Activated T-cell treated with anti-CD3 and anti-CD28 coated beads for 48 hours (primary cell): ENCODE results near the gene SH3BP4.
"Not testable (repeated sequence)": the region's sequence is repeated elsewhere in the genome, so short reads cannot be mapped to it uniquely, and the experiment has no call there.

Experiments
- DNase-seq: peaks from one replicate; pipeline ENCODE4 v3.0.0-alpha.2; 2020; ENCODE audit warnings: low read depth

The SH3BP4 gene

DNA sequence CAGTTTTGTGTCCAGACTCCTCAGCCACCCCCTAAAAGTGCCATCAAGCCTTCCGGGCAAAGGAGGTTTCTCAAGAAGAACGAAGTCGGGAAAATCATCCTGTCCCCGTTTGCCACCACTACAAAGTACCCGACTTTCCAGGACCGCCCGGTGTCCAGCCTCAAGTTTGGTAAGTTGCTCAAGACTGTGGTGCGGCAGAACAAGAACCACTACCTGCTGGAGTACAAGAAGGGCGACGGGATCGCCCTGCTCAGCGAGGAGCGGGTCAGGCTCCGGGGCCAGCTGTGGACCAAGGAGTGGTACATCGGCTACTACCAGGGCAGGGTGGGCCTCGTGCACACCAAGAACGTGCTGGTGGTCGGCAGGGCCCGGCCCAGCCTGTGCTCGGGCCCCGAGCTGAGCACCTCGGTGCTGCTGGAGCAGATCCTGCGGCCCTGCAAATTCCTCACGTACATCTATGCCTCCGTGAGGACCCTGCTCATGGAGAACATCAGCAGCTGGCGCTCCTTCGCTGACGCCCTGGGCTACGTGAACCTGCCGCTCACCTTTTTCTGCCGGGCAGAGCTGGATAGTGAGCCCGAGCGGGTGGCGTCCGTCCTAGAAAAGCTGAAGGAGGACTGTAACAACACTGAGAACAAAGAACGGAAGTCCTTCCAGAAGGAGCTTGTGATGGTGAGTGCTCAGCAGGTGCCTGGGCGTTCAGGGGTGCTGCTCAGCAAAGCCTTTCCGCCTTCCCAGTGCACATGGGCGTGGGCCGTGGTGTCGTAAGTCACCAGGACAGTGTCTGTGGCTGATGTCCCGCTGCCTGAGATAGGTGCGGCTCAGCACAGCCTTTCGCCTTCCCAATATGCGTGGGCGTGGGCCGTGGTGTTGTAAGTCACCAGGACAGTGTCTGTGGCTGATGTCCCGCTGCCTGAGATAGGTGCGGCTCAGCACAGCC is 91.0 kb downstream of the SH3BP4 start:
- DNase-seq = no peak

DNA sequence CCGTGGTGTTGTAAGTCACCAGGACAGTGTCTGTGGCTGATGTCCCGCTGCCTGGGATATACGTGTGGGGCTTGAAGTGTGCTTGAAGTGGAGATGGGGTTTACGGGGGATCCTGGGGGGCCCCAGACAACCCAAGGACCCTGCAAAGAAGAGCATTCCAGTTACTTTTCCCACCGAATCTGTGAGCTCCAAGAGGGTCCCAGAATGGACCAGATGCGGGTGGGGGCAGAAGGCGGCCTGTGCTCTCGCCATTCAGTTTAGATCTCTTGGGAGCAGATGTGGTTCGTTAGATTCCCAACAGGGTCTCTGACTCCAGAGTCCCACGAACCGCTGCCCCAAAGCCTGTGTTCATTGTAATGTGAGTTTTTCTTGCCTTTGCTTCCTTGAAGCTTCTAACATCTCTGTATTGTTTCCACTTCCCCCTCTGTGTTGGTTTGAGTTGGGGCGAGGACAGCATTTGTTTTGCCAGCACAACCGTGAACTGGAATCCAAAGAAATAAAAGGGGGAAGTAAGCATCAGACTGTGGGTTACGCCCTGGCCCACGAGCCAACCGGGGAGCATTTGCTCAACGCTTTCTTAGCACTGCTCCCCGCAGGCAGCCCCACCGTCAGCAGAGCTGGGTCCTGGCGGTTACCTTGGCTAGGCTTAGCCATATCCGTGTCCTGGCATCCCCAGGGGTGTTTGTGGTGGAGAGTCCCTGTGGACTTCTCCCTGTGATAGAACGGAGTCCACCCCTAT is 92.1 kb downstream of the SH3BP4 start:
- no peak for DNase-seq

DNA sequence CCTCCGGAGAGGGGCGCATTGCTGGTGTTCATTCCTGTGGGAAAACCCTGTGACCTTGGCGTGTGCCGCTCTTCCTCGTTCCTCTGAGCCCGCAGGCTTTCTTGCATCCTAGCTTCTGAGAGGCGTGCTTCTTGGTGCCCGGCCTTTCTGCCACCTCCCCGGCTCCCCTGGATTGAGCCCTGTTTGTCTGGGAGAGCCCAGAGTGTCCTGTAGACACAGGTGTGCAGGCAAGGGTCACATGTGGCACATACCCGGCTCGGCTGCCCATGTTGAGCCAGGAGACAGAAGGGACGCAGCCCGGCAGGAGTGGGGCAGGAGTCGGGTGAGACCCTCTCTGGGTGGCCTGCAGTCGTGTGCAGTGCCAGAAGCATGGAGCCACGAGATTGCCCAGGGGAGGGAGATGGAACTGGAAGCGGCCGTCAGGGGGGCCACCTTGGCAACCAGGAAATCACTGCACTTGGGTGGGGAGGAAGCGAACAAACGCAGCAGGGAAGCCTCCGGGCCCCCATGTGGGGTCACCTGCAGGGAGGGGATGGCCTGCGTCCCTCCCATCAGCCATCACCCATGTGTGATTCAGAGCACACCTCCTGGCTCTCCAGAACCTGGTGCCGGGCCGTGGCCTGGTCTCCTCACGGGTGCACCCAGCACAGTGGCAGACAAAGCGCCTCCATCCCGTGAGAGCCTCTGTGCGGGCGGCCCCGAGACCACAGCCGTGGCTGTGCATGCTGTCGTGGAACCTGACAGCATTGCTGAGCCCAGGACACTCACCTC is 92.9 kb downstream of the SH3BP4 start:
- no peak for DNase-seq

DNA sequence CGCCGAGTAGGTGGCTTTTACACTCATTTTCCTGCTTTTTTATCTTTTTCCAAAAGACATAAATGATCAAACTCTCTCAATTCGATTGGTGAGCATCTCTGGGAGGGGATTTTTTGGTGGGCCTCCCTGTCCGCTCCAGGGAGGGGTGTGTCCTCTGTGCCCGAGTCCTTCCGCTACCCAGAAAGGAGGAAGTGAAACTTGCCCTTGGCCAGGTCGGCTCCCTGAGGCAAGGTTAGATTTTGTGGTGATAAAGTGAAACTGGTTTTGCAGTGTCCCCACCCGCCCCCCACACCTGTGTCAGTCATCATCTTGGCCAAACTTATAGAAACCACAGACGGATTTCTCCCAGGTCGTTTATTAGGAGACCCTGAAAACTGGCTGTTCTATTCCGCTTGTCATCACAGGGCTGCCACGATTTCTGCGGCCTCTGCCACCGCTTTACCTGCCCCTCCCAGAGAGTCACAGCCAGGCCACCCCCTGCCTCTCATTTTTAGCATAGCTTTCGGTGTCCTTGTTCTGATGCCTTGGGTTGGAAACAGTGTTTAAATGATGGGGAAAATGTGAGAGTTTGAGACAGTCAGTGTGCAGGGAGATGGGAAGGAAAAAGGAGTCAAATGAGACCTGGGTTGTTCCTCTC is 93.6 kb downstream of the SH3BP4 start:
- DNase-seq = no peak

DNA sequence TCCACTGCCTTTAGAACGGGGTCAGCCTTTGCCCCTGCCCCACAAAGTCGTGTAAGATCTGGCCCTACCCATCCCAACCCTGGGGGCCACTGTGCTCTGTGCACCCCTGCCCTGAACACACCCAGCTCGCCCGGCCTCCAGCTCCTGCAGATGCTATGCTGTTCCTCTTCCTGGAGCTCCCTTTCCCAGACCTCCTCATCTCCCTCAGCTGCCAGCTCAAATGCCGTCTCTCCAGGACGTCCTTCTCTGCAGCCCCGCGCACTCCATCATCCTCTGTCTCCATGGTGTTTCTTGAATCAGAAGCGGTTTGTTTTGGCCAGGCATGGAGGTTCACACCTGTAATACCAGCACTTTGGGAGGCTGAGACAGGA is 94.1 kb downstream of the SH3BP4 start:
- DNase-seq = no peak

DNA sequence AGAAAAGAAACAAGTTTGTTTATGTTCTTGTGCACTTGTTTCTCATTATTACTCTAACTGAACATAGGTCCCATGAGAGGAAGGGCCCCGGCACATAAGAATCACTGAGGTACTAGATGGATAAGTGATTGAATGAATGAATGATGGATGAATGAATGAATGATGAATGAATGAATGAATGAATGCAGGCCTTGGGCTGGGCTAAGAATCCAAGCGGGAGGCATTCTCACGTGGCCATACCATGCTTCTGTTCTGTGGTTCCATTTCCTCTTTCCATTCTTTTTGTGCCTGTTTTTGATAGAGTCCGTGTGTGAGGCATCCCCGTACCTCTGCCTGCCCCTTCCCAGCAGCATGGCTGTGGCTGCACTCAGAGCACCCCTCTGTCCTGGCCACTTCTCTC is 94.8 kb downstream of the SH3BP4 start:
- no peak for DNase-seq

DNA sequence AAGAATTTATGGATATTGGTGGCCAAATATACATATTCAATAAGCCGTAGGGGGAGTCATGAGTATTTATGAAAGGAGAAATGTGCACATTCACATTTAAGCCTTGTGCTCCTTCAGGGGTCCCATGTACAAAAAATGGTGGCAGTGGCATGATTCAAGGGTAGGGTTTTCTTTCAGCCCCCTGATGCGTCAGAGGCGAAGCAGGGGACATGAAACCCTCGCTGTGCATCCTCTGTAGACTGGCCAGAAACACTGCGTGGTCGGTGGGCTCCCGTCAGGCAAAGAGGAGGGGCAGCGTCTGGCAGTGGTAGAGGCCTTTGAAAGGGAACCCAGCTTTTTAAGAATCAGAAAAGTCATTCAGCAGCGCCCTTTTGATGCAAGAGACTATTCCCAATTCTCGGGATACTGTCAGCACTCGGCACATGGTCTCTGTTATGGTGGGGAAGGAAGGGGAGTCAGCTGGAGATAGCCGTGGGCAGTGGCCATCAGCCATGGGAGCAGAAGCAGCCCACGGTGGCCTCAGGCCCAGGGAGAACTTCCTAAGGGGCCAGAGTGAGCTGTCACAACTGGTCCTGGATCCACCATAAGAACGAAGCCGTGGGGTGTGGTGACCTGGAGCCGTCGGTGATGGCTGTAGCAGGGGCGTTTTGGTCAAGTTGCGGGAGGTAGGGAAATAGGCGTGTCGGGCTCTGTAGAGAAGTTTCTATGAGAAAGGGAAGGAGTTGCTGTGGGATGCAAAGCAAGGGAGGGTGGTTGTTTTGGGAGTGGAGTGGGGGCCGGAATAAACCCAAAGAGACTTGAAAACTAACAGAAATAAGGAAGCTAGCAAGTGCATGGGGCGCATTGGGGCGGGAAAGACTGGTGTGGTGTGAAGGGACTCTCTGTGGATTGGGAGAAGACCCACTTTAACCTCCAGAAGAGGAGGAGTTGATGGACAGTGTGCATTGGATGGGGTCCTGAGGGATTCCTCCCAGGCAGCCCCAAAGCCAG is 95.6 kb downstream of the SH3BP4 start:
- DNase-seq = no peak

DNA sequence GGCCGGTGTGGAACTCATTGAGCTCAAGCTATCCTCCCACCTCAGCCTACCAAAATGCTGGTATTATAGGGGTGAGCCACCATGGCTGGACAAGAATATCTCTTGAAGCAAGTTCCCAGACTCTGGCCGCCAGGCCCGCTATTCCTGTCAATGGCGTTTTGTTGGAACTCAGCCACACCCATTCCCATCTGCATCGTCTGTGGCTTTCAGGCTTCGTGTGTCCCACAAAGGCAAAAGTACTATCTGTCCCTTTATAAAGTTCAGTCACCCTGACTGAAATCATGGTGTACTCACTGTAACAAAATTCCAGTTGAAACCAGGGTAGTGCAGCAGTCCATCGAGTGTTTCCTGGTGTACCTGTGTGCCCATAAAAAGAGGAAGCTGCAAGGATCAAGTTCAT is 96.7 kb downstream of the SH3BP4 start:
- no peak for DNase-seq

DNA sequence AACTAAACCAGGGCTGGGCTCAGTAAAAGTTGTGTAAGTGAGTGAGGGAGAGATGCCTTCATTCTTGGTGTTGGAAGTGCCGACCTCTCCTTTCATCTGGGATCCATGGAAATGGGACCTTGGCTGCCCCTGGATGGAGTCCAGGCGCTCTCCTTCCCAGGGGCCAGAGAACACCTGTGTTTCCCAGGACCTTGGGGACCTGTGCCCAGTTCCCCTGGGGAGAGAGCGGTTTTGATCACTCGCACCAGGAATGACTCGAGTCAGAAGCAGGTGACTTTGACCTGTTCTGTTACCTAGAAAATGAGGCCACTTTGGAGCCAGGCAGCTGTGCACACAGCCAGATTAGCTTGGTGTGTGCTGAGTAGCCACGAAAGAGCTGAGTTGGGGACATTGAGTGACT is 97.3 kb downstream of the SH3BP4 start:
- no peak for DNase-seq

DNA sequence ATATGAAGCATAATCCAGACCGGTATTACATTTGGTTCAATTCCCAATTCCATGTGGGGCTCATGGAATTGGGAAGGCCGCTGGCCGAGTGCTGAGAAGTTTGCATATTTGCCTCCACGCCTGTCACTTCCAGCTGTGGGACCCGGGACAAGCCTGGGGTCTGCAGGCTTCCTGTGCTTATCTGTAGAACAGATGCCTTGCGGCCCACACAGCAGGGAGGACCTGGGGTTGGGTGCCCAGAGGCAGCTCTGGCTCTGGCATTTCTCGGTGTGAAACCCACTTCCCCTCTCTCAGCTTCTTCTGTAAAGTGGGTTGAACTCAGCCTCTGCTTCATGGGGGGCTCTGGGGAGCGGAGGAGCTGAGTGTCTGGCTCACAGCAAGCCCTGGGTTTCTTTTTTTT is 97.9 kb downstream of the SH3BP4 start:
- no peak for DNase-seq

DNA sequence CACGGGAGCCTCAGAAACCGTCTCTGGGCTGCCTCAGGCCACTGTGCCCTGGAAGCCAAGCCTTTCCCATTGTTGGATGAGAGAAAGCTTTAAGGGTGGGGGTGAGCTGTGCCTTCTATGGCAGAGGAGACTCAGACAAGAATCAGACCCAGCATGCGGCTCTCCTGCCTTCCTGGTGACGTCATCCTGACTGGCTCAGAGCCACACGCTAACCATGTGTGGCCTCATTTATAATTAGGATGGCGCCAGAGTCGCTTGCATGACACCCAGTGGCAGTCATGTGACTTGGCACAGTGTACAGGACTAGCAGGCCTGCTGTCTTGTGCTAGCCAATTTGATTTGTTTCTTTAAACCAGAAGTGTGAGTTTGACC is 99.1 kb downstream of the SH3BP4 start:
- DNase-seq = no peak

DNA sequence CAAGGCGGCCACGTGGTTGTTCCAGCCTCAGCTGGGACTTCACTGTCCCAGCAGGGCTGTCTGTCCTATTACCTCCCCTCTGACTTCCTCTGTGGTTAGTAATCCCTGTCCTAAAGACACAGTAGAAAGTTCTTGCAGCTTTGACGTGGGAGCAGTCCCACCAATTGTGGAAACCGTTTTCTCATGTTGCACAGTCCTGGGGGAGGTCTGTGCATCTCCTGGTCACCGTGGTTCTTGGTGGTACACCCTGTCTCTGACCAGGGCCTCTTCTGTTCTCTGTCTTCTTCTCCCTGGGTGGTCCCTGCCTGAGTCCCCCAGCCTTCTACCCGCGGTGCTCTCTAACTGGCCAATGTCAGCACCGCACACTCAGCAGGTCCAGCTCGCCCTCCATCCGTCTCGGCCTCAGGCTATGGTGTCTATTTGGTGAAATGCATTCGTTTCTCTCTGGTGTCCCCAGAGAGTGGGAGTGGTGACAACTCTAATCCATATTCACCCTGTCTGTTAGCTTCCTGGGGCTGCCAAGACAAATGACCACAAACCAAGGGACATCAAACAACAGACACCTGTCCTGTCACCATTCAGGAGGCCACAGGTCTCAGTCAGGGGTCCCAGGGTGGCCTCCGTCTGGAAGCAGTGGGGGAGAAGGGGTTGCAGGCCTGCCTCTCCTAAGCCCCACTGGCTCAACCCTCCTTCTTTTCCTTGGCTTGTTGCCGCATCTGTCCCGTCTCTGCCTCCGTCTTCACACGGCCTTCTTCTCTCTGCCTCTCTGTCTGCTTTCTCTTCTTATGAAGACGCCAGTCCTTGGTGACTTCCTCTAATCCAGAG is 99.8 kb downstream of the SH3BP4 start:
- DNase-seq = no peak

DNA sequence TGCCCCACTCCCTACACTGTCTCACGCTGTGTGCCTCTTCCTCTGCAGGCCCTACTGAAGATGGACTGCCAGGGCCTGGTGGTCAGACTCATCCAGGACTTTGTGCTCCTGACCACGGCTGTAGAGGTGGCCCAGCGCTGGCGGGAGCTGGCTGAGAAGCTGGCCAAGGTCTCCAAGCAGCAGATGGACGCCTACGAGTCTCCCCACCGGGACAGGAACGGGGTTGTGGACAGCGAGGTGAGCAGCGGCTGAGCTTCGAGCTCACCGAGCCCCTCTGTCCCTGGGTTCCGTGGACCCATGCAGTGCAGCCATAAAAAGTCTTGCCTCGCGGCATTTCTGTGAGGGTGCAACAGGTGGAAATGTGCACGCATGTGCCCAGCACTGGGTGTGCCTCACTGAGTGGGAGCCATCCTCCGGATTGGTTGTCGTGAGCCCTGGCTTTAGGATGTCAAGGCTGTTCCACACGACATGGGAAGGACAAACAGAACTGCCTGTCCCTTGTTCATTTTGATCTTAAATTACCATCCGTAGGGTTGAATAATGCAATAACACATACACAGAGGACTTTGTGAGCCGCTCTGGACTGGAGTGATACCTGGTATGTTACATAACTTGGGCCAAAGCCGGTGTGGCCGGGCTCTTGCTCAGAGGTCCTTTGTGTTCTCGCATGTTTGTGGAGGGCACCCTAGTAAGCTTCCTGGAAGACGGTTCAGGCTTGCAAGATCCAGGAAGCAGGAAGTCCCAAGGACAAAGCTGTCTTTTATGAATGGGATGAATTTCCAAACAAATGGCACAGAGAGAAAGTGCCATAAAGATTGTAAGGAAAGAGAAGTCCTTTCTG is 100.9 kb downstream of the SH3BP4 start:
- no peak for DNase-seq

DNA sequence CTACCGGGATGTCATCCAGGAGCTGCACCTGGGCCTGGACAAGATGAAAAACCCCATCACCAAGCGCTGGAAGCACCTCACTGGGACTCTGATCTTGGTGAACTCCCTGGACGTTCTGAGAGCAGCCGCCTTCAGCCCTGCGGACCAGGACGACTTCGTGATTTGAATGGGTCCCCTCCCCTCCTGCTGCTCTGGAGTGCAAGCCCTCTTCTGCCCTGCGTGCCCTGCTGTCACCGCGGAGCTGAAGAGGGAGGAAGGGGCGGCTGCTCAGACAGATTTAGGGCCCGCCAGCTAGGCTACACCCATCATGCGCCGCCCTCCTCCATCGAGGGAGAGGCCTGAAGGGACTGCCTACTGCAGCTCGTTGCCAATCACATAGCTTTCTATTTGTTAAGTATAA is 101.8 kb downstream of the SH3BP4 start:
- no peak for DNase-seq

DNA sequence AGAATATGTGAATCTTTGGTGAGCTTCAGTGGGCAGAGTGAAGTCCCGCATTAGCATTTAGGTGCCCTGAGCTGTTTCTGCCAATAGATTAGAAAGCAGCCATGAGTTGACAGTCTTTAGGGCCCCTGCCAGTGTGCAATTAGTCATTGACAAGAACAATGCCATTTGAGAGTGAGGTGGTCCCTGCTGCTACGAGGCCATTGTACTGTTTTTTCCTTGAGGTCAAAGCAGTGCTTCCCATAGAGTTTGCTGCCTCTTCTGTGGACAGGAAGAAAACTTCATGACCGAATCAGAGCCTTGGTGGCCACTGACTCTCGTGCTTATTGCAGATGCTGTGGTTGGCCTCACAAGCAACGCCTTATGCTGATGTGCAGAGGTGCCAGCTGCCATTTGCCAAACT is 102.7 kb downstream of the SH3BP4 start:
- DNase-seq = no peak

DNA sequence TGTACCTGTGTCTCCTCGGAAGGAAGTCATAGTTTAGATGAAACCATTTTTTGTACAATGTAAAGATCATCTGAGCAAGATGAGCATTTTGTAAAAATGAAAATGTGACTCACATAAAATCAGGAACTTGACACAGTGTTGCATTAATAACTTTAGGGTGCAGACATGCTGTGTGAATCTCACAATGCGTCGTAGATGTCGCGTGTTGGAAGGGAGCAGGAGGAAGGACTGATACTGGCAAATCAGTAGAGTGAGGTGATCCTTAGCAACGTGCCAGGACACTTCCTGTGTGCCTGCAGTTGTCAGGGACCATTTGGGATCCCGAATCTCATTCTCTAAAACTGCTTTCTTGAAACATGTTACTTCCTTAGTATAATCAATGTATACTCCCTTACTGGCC is 103.1 kb downstream of the SH3BP4 start:
- no peak for DNase-seq

DNA sequence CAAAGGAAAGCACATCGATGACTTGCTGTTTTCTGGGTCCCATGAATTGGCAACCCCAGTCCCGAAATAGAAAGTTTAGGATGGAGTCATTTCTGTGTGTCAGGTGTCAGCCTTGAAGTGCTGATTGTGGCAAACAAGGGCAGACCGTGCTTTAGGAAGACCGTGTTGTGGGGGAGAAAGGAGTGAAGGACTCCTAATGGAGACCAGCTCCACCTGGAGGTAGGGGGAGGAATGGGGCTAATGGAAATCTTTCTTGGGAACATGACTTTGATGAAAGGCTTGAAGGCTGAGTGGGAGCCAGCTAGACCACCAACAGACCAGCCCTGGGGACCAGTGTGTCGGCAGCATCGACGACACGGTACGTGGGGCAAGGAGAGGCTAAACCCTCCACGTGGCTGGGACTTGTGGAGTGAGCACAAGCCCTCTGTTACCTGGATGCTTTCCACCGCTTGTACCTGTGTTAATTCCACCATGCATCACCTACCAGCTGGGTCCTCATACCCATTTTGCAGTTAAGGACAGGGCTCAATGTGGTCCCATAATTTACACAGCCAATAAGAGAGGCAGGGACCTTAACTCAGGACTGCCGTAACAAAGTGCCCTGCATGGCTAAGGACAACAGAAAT is 104.2 kb downstream of the SH3BP4 start:
- no peak for DNase-seq

DNA sequence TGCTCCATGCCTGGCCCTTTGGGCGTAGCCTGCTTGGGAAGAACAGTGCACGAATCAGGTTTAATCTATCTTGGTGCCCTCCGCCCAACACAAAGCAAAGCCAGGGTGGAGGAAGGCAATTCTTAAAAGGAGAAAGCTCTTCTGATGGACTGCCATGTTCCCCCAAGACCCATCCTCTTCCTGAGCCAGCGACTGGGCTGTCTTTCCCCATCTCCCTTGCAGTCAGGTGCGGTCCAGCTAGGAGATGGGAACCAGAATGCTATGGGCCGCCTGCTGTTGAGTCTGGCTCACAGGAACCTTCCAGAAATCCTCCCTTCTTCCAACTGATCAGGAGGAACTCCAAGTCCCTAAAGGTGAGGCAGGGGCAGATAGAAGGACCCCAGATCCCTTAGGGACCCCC is 105.0 kb downstream of the SH3BP4 start:
- no peak for DNase-seq

DNA sequence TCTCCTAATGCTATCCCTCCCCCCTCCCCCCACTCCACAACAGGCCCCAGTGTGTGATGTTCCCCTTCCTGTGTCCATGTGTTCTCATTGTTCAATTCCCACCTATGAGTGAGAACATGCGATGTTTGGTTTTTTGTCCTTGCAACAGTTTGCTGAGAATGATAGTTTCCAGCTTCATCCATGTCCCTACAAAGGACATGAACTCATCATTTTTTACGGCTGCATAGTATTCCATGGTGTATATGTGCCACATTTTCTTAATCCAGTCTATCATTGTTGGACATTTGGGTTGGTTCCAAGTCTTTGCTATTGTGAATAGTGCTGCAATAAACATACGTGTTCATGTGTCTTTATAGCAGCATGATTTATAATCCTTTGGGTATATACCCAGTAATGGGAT is 105.8 kb downstream of the SH3BP4 start:
- not testable (repeated sequence) for DNase-seq
